Adipocyte (in vitro differentiated cells): Measurements from ENCODE around the gene GLCE.

Experiments
- DNase-seq: peaks from one replicate; pipeline ENCODE4 v3.0.0-alpha.2; 2015; ENCODE audit warnings: low read depth
- H3K27me3 ChIP-seq: replicated peaks from 2 replicates; pipeline ENCODE4 v1.7.0; 2013; ENCODE audit warnings: mild to moderate bottlenecking, low read length, moderate library complexity; ENCODE audit not compliant: control insufficient read depth, insufficient read depth
- H3K36me3 ChIP-seq: 2 replicates; pipeline ENCODE4 v1.7.0; 2013; ENCODE audit warnings: low read length, mild to moderate bottlenecking, moderate library complexity; ENCODE audit not compliant: control insufficient read depth, insufficient read depth, severe bottlenecking
- H3K4me1 ChIP-seq: 2 replicates; pipeline ENCODE4 v1.7.0; 2013; ENCODE audit warnings: mild to moderate bottlenecking, low read length, moderate library complexity; ENCODE audit not compliant: control insufficient read depth, insufficient read depth
- H3K4me3 ChIP-seq: 2 replicates; pipeline ENCODE4 v1.7.0; 2013; ENCODE audit warnings: mild to moderate bottlenecking, low read length, moderate library complexity
- H3K9ac ChIP-seq: 2 replicates; pipeline ENCODE4 v1.7.0; 2013; ENCODE audit warnings: mild to moderate bottlenecking, low read length, moderate library complexity
- H3K9me3 ChIP-seq: 2 replicates; pipeline ENCODE4 v1.7.0; 2013; ENCODE audit warnings: mild to moderate bottlenecking, low read length, moderate library complexity; ENCODE audit not compliant: control insufficient read depth

The GLCE gene

DNA sequence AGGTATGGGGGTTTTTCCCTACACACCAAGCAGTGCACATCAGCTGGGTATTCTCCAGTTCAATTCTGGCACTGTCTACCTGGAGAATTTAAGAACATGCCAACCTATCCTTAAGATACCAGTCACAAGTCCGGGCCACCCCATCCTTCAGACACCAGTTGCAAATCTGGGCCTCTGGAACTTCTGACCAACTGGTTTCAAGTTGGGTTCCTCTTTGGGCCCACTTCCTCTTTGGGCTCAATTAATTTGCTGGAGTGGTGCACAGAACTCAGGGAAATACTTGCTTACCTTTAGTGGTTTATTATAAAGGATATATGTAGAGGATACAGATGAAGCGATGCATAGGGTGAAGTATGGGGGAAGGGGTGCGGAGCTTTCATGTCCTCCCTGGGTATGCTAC lies 25.3 kb downstream of the GLCE start:
- Histone ChIP-seq H3K4me3 (no peak overlapping the region), H3K36me3 (no peaks in the 10 kb centered on the region), H3K9me3 (peaks cover 9% of the 10 kb centered on the region), H3K9ac (no peak overlapping the region), H3K27me3 (no peaks in the 10 kb centered on the region), H3K4me1 (no peaks in the 10 kb centered on the region)
- no peak for DNase-seq

DNA sequence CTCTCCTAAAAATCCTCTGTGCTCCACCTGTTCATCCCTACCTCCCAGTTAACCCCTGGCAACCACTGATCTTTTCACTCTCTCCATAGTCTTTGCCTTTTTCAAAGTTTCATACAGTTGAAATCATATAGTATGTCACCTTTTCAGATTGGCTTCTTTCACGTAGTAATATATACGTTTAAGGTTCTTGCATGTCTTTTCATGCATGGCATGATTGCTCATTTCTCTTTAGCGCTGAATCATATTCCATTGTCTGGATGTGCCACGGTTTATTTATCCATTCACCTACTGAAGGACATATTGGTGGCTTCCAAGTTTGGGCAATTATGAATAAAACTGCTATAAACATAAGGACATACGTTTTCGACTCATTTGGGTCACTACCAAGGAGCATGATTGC lies 28.7 kb downstream of the GLCE start:
- Histone ChIP-seq H3K9ac (no peak overlapping the region), H3K27me3 (no peaks in the 10 kb centered on the region), H3K9me3 (peaks cover 12% of the 10 kb centered on the region), H3K4me1 (peaks cover 4% of the 10 kb centered on the region), H3K36me3 (no peaks in the 10 kb centered on the region), H3K4me3 (no peak overlapping the region)
- no peak for DNase-seq

DNA sequence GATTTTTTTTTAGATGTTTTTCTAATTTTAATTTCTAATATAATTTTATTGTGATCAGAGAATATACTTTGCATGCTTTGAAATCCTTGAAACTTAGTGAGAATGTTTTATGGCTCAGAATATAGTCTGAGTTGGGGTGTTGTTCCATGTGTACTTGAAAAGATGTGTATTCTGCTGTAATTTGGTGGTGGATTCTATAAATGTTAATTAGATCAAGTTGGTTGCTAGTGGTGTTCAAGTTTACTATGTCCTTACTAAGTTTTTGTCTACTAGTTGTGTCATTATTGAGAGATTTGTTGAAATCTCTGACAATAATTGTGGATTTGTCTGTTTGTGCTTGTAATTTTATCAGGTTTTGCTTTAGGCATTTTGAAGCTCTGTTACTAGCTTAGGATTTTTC lies 29.7 kb downstream of the GLCE start:
- H3K36me3 ChIP-seq, result no peaks in the 10 kb centered on the region
- H3K27me3 ChIP-seq, result no peaks in the 10 kb centered on the region
- peaks cover 12% of the 10 kb centered on the region for H3K9me3 ChIP-seq
- H3K9ac ChIP-seq, result no peak overlapping the region
- no peak for DNase-seq
- peaks cover 12% of the 10 kb centered on the region for H3K4me1 ChIP-seq
- H3K4me3 ChIP-seq, result no peak overlapping the region

DNA sequence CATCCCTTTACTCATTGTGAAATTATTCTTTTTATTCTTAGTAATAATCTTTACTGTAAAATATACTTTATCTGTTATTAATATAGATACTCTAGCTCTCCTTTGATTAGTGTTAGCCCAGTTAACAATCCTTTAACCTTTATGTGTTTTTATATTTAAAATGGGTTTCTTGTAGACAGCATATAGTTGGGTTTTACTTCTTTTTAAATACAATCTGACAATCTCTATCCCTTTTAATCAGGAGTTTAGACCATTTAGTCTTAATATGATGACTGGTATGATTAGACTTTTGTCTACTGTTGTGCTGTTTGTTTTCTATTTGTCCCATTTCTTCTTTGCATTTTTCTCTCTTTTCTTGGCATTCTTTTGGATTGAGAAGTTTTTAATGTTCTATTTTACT lies 30.1 kb downstream of the GLCE start:
- Histone ChIP-seq H3K4me3 (no peak overlapping the region), H3K9me3 (peaks cover 12% of the 10 kb centered on the region), H3K27me3 (no peaks in the 10 kb centered on the region), H3K36me3 (no peaks in the 10 kb centered on the region), H3K9ac (no peak overlapping the region), H3K4me1 (peaks cover 12% of the 10 kb centered on the region)
- DNase-seq, result no peak

DNA sequence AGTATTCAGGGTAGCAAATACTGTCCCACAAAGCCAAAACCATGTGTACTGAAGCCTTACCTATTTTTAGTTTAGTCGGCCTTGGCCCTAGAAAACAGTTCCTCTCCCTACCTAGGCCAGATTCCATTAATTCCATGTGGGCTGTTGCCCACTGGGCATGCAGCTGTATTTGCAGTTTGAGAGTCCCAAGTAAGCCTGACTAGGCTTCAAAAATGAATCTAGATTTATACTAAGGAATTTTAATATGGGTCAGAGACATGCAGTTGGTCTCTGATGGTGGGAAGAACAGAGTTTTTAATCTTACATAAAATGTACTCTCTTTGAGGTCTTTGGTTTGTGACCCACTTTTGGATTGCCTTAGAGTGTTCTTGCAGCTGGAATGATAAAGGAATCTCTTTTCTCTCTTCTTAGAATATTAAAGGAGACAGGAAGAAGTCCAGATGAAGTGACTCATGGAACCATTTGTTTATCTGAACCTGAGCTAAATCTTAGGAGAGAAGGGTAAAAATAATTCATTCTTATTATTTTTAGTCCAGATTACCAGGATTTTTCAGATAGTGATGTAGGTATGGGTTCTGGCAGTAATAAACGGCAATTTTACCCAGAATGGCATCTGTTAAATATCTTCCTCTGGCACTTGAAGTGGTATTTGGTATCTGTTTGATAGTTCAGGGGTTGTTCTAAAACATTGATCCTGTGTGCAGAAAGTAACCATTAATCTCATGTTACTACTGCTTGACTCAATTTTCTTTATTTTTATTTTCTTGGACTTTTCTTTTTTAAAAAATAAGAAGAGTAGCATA lies 33.8 kb downstream of the GLCE start:
- Histone ChIP-seq H3K4me1 (peaks cover 12% of the 10 kb centered on the region), H3K4me3 (no peak overlapping the region), H3K36me3 (peaks cover 9% of the 10 kb centered on the region), H3K27me3 (no peaks in the 10 kb centered on the region), H3K9ac (no peak overlapping the region), H3K9me3 (peaks cover 12% of the 10 kb centered on the region)
- DNase-seq, result peak; percentile 52

DNA sequence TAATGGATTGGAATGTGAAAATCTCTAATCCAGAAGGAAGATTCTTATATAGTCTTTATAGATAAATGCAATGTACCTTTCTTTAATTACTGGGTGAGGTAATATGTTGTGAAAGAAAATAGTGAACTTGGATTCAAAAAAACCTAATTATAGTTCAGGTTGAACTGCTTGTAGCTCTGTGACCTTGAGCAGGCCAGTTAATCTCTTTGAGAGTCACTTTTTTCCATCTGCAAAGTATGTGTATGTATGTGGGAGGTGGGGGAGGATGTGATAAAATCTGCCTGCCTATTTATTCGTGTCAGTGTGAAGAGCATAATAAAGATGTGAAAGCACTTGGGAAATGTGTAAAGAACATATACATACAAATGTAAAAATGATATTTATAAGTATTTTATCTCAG lies 34.4 kb downstream of the GLCE start:
- DNase-seq, result peak; percentile 24

DNA sequence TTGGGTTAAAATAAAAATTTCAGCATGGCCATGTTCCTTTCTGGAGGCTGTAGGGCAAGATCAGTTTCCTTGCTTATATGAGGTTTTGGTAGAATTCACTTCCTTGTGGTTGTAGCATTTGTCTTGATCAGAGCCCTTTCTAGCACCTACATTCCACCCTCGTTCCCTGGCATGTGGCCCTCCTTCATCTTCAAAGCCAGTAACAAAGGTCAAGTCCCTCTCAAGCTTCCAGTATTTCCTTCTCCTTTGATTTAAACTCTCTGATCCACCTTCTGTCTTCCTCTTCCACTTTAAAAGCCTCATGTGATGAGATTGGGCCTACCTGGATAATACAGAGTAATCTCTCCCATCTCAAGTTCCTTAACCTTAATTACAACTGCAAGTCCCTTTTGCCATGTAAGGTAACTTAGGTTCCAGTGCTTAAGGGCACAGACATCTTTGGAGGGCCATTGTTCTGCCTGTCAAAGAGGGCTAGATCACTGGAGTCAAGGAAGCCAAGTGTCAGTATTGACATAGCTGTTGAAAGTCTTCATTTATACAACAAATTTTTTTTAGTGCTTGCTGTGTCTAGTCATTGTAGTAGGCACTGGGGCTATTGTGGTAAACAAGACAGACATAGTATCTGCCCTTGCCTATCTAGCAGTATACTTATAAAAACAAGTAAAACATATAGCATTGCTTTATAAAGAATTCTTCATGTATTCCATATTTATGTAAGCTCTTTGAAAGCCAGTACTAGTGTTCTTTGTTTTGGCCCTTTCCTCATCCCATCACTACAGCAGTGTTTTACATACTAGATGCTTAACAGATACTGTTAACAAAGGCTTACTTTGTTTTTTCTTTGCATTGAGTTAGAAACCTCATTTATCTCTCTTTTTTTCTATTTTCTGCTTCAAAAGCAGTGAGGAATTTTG lies 40.7 kb downstream of the GLCE start:
- Histone ChIP-seq H3K36me3 (peaks cover 9% of the 10 kb centered on the region), H3K27me3 (no peaks in the 10 kb centered on the region), H3K9me3 (no peaks in the 10 kb centered on the region), H3K9ac (no peak overlapping the region), H3K4me1 (no peaks in the 10 kb centered on the region), H3K4me3 (no peak overlapping the region)
- no peak for DNase-seq

More for the DNA sequence above, 34.4 kb downstream of the GLCE start:
- no peak overlapping the region for H3K4me3 ChIP-seq
- H3K36me3 ChIP-seq, result peaks cover 9% of the 10 kb centered on the region
- no peak overlapping the region for H3K9ac ChIP-seq
- H3K9me3 ChIP-seq, result peaks cover 11% of the 10 kb centered on the region
- H3K27me3 ChIP-seq, result no peaks in the 10 kb centered on the region
- peaks cover 12% of the 10 kb centered on the region for H3K4me1 ChIP-seq

DNA sequence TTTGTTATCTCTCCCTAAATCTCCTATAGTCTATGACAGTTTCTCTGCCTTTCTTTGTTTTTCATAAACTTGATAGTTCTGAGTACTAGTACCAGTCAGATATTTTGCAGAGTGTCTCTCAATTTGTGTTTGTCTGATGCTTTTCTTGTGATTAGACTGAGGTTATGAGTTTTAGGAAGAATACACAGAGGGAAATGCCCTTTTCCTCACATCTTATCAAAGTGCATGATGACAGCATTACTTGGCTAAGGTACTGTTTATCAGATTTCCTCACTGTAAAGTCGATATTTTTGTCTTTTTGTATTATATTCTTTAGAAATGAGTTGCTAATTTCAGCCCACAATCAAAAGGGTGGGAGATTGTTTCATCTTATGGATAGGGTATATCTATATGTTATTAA lies 45.6 kb downstream of the GLCE start:
- Histone ChIP-seq H3K4me3 (no peak overlapping the region), H3K27me3 (no peaks in the 10 kb centered on the region), H3K36me3 (no peaks in the 10 kb centered on the region), H3K9ac (no peak overlapping the region), H3K9me3 (no peaks in the 10 kb centered on the region), H3K4me1 (peaks cover 6% of the 10 kb centered on the region)
- DNase-seq, result no peak

DNA sequence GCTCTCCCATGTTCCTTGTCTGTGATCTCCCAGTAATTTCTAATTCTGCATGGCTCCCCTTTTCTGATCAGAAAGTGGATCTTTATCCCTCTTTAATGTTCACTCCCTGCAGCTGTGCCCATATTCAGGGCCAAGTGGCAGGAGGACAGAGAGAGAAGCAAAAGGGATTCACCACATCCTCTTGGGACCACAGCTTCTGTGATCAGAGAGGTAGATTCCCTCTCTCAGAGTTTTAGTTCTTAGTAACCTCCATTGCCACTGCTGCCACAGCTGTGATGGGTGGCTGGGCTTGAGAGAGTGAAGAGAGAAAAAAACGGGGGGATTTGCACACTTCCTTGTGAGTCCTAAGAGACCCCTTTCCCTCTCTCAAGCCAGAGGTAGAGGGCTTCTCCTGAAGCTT lies 49.2 kb downstream of the GLCE start:
- Histone ChIP-seq H3K4me3 (no peak overlapping the region), H3K4me1 (peaks cover 6% of the 10 kb centered on the region), H3K36me3 (no peaks in the 10 kb centered on the region), H3K9ac (no peak overlapping the region), H3K27me3 (no peaks in the 10 kb centered on the region), H3K9me3 (no peaks in the 10 kb centered on the region)
- no peak for DNase-seq

DNA sequence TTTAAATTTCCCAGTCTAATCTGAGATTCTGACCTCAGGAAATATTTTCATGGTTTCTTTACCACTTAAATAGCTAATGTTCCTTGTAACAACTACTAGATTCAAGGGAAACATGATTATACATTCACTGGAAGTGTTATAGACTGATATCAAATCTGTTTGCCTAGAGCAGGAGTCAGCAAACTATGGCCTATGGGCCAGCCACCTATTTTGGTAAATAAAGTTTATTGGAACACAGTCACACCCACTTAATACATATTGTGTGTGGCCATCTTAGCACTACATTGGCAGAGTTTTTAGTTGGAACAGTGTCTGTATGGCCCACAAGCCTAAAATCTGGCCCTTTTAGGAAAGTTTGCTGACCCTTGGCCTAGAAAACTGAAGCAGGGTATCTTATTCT lies 50.1 kb downstream of the GLCE start:
- Histone ChIP-seq H3K9me3 (no peaks in the 10 kb centered on the region), H3K9ac (no peak overlapping the region), H3K36me3 (no peaks in the 10 kb centered on the region), H3K4me1 (peaks cover 6% of the 10 kb centered on the region), H3K4me3 (no peak overlapping the region), H3K27me3 (no peaks in the 10 kb centered on the region)
- DNase-seq, result no peak

DNA sequence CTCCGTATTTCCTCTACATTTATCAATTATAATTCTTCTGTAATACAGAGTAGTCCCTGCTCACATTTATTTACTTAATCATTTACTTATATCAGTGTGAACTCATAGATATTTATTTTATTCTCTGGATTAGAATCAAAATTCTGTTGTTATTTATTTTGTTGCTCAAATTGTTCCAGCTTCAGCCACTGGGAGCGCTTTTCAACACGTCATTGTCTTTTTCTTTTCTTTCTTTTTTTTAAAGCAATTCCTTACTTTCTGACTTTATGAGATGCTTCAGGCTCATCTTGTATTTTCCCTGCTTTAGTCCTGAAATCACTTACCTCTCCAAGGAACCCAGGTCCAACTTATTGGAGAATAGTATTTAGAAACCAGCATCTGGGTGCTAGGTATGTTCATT lies 53.4 kb downstream of the GLCE start:
- peaks cover 6% of the 10 kb centered on the region for H3K4me1 ChIP-seq
- no peaks in the 10 kb centered on the region for H3K36me3 ChIP-seq
- no peak overlapping the region for H3K4me3 ChIP-seq
- H3K9me3 ChIP-seq, result no peaks in the 10 kb centered on the region
- H3K9ac ChIP-seq, result no peak overlapping the region
- H3K27me3 ChIP-seq, result no peaks in the 10 kb centered on the region
- DNase-seq, result no peak
